ENCODE data around the gene GRAMD4. TPM values are rescaled to one million over a fixed set of nuclear protein-coding genes. Genes with fewer than 3 reads are reported as not detected.

GRAMD4 gene, protein sequence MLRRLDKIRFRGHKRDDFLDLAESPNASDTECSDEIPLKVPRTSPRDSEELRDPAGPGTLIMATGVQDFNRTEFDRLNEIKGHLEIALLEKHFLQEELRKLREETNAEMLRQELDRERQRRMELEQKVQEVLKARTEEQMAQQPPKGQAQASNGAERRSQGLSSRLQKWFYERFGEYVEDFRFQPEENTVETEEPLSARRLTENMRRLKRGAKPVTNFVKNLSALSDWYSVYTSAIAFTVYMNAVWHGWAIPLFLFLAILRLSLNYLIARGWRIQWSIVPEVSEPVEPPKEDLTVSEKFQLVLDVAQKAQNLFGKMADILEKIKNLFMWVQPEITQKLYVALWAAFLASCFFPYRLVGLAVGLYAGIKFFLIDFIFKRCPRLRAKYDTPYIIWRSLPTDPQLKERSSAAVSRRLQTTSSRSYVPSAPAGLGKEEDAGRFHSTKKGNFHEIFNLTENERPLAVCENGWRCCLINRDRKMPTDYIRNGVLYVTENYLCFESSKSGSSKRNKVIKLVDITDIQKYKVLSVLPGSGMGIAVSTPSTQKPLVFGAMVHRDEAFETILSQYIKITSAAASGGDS
- polyA plus RNA-seq (ENCODE audit: insufficient read depth in 1 of 5, insufficient read length in 5 of 5, low replicate concordance in 1 of 5): 10 to 100 TPM; 30.0 to 43.8 (median 41.7) TPM
- long read RNA-seq, donor 1, partial matches to known transcripts: 0 of 7 reads
- long read RNA-seq, donor 1, other reads (novel, unspliced or antisense): 7 of 7 reads
- long read RNA-seq, donor 2, partial matches to known transcripts: 0 of 6 reads
- long read RNA-seq, donor 2, other reads (novel, unspliced or antisense): 5 of 6 reads
- long read RNA-seq, donor 3: 0 reads
- long read RNA-seq, donor 4: 0 reads
- long read RNA-seq, donor 5, full-length matches to known transcripts: 1 of 1 reads
- long read RNA-seq, donor 5, partial matches to known transcripts: 0 of 1 reads
- long read RNA-seq, donor 5, other reads (novel, unspliced or antisense): 0 of 1 reads
- long read RNA-seq, donor 6, full-length matches to known transcripts: 1 of 6 reads
- long read RNA-seq, donor 6, partial matches to known transcripts: 0 of 6 reads
- long read RNA-seq, donor 6, other reads (novel, unspliced or antisense): 5 of 6 reads
- long read RNA-seq, donor 7, full-length matches to known transcripts: 2 of 2 reads
- long read RNA-seq, donor 7, partial matches to known transcripts: 0 of 2 reads
- long read RNA-seq, donor 7, other reads (novel, unspliced or antisense): 0 of 2 reads
- long read RNA-seq, donor 8: 0 reads

DNA sequence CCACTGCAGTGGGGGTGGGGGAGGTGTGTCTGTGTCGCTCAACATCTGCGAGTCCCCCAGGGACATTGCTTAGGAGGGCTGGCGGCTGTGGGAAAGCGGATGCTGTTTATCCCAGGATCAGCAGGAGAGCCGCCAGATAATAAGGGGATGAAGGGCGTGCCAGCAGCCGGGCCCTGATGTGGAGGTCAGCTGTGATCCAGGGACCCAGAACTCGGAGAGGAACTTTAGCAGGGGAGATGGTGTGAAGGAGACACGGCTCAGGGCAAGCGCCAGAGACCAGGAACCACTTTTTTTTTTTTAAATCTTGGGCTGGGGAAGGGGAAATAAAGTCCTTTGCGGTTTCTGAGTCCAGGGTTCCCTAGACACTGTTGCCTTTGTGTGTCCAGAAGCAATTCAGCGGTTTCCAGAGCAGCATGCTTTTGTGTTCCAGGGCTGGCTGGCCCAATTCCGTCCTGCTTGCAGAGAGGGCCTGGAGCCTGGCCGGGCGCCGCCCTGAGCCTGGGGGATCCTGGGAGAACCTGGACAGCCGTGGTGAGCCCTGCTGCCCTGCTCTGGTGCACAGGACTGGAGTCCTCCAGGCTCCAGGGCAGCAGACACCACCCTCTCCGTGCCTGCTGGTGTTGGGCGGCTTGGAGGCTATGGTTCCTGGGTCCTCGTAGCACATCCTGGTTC, at the start of gene GRAMD4:
Gene GRAMD4, plus strand, starts transcription at position 557 of the 672 bp plus-strand sequence. CDS start 6,414 bp downstream, outside the sequence.
- DNase-seq: no peak

DNA sequence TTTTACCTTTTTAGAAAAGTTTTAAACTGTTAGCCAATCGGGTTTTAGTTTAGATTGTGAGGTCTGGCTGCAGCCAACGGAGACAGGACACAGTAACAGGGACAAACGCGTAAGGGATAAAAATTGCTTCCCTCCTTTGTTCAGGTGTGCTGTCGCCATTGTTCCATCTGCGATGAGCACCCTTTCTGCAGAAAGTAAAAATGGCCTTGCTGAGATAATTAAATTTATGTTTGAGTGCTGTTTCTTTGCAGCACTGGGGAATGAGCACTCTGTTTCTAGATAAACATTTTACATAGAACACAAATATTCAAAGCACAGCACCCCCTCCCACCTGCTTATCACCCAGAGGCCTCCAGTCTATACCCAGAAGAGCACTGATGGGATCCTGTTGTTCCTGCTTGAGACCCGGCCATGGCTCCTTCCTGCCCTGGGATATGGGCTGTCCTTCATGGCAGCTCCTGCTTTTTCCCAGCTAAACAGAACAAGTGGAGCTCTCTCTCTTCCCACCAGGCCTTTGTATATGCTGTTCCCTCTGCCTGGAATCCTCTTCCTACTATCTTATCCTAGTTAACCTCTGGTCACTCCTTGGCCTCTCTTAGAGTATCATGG, 48.4 kb upstream of the GRAMD4 start:
- DNase-seq: no peak

DNA sequence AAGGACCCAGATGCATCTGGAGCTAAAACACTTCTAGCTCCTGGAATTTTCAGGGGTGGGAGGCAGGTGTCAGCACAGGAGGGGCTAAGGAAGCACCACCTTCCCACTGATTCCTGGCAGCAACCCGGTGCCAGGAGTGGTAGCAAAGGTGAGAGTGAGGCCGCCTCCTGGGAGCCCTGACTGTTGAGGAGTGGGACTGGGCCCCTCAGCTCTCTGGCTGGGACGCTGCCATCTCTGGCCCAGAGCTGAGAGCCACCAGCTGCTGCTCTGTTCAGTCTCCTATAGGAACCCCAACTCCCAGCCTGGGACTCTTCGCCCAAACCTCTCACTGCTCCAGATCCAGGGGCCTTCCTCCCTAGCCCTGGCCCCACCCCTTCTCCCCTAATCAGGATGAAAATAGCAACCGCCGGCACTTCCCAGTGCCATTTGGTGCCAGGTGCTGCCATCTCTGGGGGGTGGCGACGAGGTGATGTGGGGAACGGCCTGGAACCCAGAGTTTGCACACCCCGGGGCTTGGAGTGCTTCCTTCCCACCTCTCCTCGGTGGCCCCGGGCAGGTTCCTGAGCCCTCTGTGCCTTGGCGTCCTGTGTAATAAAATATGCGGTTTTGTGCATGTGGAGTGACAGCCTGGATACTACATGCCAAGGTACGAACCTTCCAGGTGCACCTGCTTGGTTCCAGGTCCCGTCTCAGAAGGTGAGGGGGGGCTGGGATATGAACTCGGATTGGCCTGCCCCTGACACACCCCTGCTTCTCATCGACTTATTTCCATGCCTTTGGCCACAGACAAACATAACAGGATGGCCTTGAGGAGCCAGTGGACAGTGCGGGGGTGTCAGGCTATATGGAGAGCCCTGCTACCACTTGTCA, 47.0 kb upstream of the GRAMD4 start:
- no peak for DNase-seq

DNA sequence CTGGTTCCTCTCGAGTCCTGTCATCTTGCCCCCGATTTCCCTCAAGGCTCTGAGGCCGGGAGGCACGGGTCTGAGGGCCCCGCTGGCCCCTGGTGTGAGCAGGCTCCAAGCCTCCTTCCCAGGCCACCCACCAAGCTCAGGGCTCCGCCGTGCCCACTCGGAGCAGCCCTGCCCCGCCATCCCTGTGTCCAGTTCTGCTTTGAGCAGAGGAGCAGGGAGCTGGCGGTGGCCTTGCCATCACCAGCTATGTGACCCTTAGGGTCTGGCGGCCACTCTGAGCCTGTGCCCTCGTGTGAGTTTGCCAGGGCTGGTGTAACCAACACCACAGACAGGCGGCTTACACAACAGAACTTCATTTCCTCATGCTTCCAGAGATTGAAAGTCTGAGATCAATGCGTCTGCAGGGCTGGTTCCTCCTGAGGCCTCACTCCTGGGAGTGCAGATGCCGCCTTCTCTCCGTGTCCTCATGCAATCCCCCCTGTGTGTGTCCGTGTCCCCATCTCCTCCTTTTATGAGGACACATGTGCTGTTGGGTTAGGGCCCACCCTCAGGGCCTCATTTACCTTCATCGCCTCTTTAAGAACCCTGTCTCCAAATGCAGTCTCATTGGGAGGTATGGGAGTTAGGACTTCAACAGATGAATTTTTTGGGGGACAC, 46.3 kb upstream of the GRAMD4 start:
- no peak for DNase-seq

DNA sequence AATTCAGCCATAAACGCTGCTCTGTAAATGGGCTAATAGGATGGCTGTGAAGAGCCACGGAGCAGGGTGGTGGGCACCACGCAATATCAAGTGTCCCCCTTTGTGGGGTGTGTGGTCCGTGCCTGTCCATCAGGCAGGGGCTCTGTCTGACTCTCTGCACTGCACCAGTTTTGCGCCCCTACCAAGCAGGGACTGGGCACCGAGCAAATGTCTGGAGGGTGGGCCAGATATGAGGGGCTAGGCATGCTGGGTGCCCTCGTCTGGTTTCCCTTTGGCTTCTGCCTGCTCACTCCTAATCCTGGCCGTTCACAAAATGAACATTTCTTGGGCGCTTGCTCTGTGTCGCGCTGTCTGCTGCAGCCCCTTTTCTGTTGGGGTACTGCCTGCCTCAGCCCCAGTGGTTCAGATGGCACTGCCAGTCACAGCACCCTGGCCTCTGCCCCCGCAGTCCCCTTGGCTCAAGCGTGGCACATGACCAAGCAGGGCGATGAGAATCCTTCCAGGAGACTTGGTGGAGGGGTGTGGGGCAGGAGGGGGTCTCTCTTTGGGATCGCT, 45.7 kb upstream of the GRAMD4 start:
- DNase-seq: no peak

DNA sequence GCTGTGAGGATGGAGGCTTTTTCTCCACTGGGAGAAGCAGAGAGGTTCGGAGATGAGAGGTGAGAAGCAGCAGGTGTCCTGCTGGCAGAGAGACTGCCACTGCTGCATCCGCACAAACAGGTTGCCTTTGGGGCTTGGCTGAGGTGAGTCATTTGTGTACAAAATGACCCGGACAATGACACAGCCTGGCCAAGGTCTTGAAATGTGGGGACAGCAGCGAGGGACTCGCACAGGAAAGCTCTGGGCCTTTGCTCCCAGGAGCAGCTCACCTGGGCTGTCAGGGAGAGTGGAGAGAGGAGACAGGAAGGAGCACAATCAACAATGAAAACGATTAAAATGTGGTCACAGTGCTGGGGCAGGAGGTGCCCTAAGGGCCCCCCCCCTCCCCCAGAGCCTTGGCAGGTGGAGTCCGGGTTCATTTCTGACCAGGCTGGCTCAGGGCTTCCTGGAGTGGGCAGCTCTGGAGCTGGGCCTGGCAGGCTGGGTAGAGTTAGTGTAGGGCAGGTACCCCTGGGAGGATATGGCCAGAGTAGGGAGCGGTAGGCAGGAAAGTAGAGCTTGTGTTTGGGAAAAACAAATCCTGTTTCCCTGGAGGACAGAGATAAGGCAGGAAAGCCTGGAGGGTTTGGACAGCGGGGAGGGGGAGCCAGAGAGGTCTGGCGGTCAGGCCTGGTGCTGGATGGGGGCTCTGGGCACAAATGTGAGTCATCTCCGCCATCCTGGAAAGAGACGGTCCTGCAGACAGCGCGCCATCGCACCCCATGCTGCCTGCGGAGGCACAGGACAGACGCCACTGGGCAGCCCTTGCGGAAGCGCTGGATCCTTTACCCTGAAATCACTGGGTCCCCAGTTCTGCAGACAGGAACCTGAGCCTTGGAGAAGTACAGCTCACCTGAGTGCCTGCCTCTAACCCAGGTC, 44.9 kb upstream of the GRAMD4 start:
- no peak for DNase-seq

DNA sequence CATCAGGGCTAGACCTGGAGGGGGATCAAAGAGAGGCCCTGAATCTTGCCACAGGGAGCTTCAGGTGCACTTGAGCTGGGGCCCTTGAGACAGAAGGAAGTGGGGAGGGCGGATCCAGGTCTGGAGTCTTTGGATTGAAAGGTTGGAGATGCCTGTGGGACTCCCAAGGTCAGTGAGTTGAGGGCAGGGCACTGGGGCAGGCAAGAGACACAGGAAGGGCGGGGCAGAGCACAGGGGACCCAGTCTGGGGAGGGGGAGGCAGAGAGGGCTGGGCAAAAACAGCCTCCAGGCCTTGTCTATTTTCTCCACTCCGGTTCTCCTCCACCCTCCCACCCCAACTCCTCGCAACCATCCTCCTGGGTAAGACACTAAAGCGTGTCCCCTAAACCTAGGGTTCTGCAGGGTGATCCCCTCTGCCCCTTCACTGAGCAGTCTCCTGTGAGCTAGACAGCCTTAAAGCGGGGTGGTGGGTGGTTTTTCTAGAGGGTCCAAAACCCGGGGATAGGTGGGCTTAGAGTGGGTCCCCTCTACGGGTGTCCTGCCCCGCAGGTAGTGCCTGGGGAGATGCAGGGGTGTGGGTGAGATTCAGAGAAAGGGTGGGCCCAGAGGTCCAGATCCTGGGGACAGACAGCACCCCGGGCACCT, 44.2 kb upstream of the GRAMD4 start:
- no peak for DNase-seq

DNA sequence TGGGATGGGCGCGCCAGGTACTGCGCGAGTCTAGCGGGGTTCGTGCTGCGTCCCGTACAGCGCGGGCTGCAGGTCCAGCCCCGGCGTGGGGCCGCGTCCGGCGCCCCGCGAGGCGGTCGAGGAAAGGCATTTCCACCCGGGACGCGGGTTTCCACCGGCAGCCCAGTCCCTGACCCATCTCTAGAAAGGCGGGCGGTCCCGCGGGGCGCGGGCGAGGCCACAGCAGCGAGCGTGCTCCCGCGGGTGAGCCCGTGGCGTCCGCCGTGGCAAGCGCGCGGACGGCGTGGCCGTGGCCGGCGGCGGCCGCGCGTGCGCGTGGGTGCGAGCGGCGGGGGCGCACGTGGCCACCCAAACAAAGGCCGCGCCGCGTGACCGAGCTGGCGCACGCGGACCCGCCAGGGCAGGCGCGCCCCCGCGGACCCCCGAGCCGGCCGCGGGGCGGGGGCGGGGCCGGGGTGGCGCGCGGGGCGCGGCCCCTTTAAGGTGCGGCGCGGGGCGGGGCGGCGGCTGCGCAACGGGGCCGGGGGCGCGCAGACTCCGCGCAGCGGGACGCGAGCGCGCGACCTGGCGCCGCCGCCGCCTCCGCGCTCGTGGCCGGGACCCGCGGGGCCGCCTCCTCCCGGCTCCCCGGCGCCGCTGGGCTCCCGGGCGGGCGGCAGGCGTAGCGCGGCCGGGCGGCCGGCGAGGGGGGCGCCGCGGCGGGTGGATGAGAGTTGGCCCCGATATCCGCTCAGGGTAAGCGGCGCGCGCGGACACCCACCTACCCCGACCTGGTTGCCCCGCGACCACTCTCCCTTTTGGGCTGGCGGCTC, 43.4 kb upstream of the GRAMD4 start:
- DNase-seq: no peak

DNA sequence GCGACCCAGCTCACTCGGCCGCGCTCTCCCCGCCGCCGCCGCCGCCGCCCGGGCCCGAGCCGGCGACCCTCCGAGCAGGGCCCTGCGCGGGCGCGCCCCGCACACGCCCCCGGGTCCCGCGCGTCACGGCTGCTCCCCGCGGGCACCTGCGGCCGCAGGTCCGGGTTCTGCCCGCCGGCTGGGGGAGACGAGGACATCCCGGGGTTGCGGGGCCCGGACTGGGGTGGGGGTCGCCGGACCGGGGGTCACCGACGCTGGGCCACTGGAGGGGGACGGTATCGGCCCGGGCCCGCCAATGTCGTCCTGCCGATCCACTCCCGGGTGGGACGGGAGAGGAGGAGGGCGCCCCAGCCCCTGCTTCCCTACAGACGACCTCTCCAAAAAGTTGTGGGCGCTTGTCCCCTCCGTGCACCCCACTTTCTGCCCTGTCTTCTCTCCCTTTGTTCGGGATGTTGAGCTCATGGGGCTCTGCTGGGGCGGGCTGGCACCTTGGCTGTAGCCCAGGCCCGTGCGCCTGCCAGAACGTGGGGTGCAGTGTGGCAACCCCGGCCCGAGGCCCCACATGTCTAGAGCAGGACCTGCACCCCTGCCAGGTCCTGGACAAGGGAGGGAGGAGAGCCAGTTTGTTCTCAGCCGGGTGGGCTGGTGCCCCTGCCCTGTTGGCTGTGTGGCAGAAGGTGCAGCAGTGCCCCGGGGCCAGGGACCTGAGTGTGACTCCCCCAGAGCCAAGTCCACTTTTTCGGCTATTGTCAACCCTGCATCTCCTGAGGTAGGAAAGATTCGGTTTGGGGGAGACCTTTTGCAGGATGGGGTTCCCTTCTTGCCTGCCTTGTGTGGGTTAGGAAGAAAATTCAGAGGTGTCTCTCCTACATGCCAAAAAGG, 42.6 kb upstream of the GRAMD4 start:
- DNase-seq: no peak

DNA sequence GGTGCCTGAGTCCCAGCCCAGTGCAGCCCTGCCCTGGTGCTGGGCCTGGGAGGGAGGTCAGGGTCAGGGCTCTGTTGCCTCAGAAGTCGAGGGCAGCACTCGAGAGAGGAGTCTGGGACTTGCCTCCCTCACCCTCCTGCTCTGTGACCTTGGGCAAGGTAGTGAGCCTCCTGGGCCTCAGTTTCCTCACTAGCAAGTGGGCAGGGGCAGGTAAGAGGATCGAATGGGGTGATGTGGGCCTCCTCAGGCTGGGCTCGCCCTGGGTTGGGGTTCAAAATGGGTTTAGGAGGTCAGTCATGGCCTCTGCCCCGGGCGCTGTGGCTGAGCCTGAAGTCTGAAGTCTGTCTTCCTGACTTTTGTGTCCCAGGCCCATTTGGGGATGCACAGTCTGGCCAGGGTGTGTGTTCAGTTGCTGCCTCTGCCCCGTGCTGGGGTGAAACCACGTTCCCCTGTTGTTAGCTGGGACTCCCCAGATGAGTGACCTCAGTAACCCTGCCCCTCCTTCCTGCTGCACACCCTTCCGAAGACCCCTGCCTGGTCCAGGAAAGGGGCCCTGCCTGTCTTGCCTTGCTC, 41.8 kb upstream of the GRAMD4 start:
- DNase-seq: no peak

DNA sequence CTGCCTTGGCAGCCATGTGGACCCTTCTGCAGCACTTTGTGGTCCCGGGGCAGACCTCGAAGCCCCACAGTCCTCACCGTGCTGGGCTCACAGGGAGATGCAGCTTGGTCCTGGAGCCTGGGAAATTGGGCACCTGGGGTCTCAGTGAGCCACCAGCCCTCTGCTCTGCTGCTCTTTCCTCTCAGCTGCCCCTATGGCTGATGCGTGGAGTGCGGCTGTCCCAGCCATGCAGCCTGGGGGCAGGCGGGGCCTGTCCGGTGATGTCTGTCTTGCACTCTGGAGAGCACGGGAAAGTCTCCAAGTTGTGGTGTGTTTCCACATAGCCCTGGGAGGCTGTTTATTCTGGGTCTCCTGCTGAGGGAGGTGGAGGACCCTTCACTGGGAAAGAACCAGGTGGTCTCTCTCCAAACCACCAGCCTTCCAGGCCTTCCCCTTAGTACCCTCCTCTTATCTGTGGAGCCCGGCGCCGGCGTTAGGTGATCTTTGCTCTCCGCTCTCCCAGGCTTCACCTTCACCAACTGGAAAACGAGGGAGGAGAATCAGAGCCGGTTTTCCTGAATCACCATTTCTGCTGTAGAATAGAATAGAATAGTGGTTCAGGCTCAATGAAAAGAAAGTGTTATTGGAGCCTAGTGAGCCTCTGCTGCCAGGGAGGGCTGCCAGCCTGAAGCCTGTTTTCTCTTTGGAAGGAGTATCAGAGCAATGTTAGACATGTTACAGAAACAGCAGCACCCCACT, 41.2 kb upstream of the GRAMD4 start:
- peak in 1 of 2 donors; percentile 66 for DNase-seq

DNA sequence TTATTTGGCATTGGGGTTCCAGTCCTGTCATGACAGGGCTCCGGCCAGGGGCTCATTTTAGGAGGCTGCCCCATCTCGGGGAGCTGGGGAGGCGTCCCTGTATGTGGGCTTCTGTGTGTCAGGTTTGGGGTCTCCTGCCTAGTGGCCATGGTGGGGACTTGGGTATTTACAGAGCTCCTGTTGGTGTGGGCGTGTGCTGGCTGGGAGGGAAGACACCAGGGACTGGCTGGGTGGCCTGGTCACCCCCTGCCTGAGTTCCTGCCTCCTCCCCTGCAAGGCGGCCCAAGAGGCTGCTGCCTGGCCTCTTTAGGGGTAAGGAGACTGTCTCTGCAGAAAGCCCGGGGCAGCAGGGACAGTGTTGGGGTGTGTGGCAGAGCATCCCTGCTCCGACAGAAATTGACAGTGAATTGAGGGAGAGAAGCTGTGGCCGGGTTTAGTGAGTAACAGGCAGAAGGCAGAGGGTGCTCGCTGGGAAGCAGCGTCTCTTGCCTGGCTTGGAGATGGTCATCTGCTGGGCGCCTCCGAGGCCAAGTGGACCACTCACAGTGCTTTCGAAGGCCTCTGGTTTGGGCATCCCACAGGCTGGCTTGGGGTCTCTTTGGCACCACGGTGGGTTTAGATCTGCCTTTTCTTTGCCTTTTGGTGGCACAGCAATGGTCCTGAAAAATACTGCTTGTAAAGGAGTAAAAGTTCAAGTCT, 40.3 kb upstream of the GRAMD4 start:
- no peak for DNase-seq

DNA sequence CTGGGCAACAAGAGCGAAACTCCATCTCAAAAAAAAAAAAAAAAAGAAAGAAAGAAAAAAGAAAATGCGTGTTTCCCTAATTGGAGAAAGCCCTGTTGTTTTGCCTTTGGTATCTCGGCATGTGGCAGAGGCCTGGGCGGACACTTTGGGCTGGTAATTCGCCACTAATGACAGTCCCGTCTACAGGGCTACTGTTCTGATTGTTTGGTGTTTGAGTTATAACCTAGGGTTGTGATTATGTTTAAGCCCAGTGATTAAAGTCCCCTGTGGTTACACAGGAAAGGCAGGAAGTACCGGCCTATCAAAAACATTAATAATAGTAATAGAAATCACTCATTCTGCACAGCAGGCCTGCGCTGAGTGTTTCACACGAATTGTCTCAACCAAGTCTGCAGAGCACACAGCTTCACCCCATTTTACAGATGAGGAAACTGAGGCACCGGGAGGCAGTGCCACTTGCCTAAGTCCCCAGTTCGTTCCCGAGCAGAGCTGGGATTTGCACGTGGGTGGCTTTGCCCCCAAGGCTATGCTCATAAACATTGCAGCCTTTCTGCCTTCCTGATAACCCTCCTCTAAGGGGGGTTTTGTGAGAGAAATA, 39.1 kb upstream of the GRAMD4 start:
- no peak for DNase-seq

All from right lung (tissue), 10 donors.